SU-DHL-6 (cell line): Measurements from ENCODE around the gene CYP26C1.

Experiments
- H2AFZ ChIP-seq: fragments of 200-600 bp; sonication (generic); 2 replicates; pipeline ENCODE4 v1.6.1; 2014; ENCODE audit warnings: low read depth, mild to moderate bottlenecking, moderate library complexity, mixed read lengths, antibody characterized with exemption, low read length; ENCODE audit not compliant: severe bottlenecking
- H3F3A ChIP-seq: fragments of 200-600 bp; shearing (Covaris generic); 2 replicates; pipeline ENCODE4 v1.6.0; 2016; ENCODE audit warnings: antibody characterized with exemption, mild to moderate bottlenecking; ENCODE audit not compliant: insufficient read depth
- H3K27ac ChIP-seq: fragments of 200-600 bp; sonication (generic); 2 replicates; pipeline ENCODE4 v1.5.1; 2016; ENCODE audit warnings: low read depth, mild to moderate bottlenecking, low read length, moderate library complexity, mixed read lengths
- H3K27me3 ChIP-seq: fragments of 200-600 bp; sonication (generic), shearing (Covaris generic); 2 replicates; pipeline ENCODE4 v1.6.0; 2014; ENCODE audit warnings: mild to moderate bottlenecking, low read length
- H3K36me3 ChIP-seq: fragments of 200-600 bp; sonication (generic); 2 replicates; pipeline ENCODE4 v1.6.1; 2014; ENCODE audit warnings: mild to moderate bottlenecking, low read length, mixed read lengths
- H3K4me2 ChIP-seq: fragments of 300-600, 200-600 bp; shearing (Covaris generic), sonication (generic); 2 replicates; pipeline ENCODE4 v1.6.0; 2014; ENCODE audit warnings: low read length, low read depth, mild to moderate bottlenecking; ENCODE audit not compliant: poor library complexity, severe bottlenecking
- H3K4me3 ChIP-seq: fragments of 200-600 bp; sonication (generic); 2 replicates; pipeline ENCODE4 v1.5.1; 2014; ENCODE audit warnings: antibody characterized with exemption, low read length, mild to moderate bottlenecking, mixed read lengths; ENCODE audit not compliant: insufficient read depth, poor library complexity, severe bottlenecking
- H3K79me2 ChIP-seq: fragments of 200-600 bp; sonication (generic); 2 replicates; pipeline ENCODE4 v1.6.1; 2014; ENCODE audit warnings: mild to moderate bottlenecking, low read length, moderate library complexity; ENCODE audit not compliant: insufficient read depth
- H3K9ac ChIP-seq: fragments of 200-600 bp; sonication (generic); 2 replicates; pipeline ENCODE4 v1.7.0; 2014; ENCODE audit warnings: mild to moderate bottlenecking, low read length
- H3K9me2 ChIP-seq: fragments of 200-600 bp; sonication (generic); replicated peaks from 2 replicates; pipeline ENCODE4 v1.6.1; 2014; ENCODE audit warnings: low read length; ENCODE audit not compliant: insufficient read depth
- H3K9me3 ChIP-seq: fragments of 200-600 bp; sonication (generic); 2 replicates; pipeline ENCODE4 v1.6.1; 2014; ENCODE audit warnings: low read length, mixed read lengths; ENCODE audit not compliant: insufficient read depth
- H4K20me1 ChIP-seq: fragments of 200-600 bp; sonication (generic); 2 replicates; pipeline ENCODE4 v1.6.1; 2014; ENCODE audit warnings: low read depth, mild to moderate bottlenecking, antibody characterized with exemption, low read length, moderate library complexity, mixed read lengths
- EZH2phosphoT487 ChIP-seq: fragments of 200-600 bp; sonication (generic), shearing (Covaris generic); conservative IDR thresholded peaks from 2 replicates; pipeline ENCODE4 v1.6.1; 2018; ENCODE audit warnings: mild to moderate bottlenecking, antibody characterized with exemption, low read length, moderate library complexity, mixed read lengths
- TF ChIP-seq, protein P1 (sequence below): fragments of 200-600 bp; sonication (generic); IDR thresholded peaks from one replicate; pipeline ENCODE4 v1.5.1; 2017; ENCODE audit warnings: antibody characterized with exemption, mild to moderate bottlenecking, low read length, moderate library complexity; ENCODE audit not compliant: insufficient read depth, poor library complexity, severe bottlenecking

CYP26C1 gene

GRCh38 chr10:93062514-93063143, 2.0 kb downstream of the CYP26C1 start:
- Histone ChIP-seq H3K4me2 (no peak overlapping the region), H3K9me3 (no peaks in the 10 kb centered on the region), H3K9me2 (no peaks in the 10 kb centered on the region), H3K9ac (no peak overlapping the region), H3K27ac (no peak overlapping the region), H3K27me3 (no peaks in the 10 kb centered on the region), H3K4me3 (no peak overlapping the region), H2AFZ (no peak overlapping the region), H4K20me1 (no peaks in the 10 kb centered on the region), H3K36me3 (0 out of 2 replicates have a peak, but pooled peaks cover 2% of the 10 kb centered on the region), H3K79me2 (no peaks in the 10 kb centered on the region), H3F3A (no peaks in the 10 kb centered on the region)
- TF ChIP-seq EZH2phosphoT487 = no peak
- TF ChIP-seq, protein P1, sequence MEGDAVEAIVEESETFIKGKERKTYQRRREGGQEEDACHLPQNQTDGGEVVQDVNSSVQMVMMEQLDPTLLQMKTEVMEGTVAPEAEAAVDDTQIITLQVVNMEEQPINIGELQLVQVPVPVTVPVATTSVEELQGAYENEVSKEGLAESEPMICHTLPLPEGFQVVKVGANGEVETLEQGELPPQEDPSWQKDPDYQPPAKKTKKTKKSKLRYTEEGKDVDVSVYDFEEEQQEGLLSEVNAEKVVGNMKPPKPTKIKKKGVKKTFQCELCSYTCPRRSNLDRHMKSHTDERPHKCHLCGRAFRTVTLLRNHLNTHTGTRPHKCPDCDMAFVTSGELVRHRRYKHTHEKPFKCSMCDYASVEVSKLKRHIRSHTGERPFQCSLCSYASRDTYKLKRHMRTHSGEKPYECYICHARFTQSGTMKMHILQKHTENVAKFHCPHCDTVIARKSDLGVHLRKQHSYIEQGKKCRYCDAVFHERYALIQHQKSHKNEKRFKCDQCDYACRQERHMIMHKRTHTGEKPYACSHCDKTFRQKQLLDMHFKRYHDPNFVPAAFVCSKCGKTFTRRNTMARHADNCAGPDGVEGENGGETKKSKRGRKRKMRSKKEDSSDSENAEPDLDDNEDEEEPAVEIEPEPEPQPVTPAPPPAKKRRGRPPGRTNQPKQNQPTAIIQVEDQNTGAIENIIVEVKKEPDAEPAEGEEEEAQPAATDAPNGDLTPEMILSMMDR = no peak

GRCh38 chr10:93063144-93063976, 2.8 kb downstream of the CYP26C1 start:
- Histone ChIP-seq H3K9me2 (no peaks in the 10 kb centered on the region), H3K4me3 (no peak overlapping the region), H3K36me3 (0 out of 2 replicates have a peak, but pooled peaks cover 2% of the 10 kb centered on the region), H3K4me2 (no peak overlapping the region), H2AFZ (no peak overlapping the region), H3K27ac (no peak overlapping the region), H3F3A (no peaks in the 10 kb centered on the region), H3K9ac (no peak overlapping the region), H4K20me1 (no peaks in the 10 kb centered on the region), H3K9me3 (no peaks in the 10 kb centered on the region), H3K27me3 (no peaks in the 10 kb centered on the region), H3K79me2 (no peaks in the 10 kb centered on the region)
- TF ChIP-seq EZH2phosphoT487 = no peak
- TF ChIP-seq, protein P1 = no peak

GRCh38 chr10:93063977-93064660, 3.5 kb downstream of the CYP26C1 start:
- Histone ChIP-seq H3K27me3 (no peaks in the 10 kb centered on the region), H3F3A (no peaks in the 10 kb centered on the region), H3K4me3 (no peak overlapping the region), H3K9me3 (no peaks in the 10 kb centered on the region), H3K4me2 (no peak overlapping the region), H3K9me2 (no peaks in the 10 kb centered on the region), H3K36me3 (no peaks in the 10 kb centered on the region), H3K27ac (no peak overlapping the region), H4K20me1 (no peaks in the 10 kb centered on the region), H3K79me2 (no peaks in the 10 kb centered on the region), H3K9ac (no peak overlapping the region), H2AFZ (no peak overlapping the region)
- TF ChIP-seq, protein P1 = no peak
- no peak for TF ChIP-seq EZH2phosphoT487
